GM19452 (cell line): ENCODE data around the gene SRP68.

Source experiments
- ATAC-seq: cut with Tn5 transposase; IDR thresholded peaks from one replicate; pipeline ENCODE4 v1.9.1; 2021; ENCODE audit not compliant: unreplicated experiment

SRP68 gene

GRCh38 chr17:76072148-76072858, at the start of gene SRP68:
Gene SRP68, minus strand, starts transcription at chr17:76072517. Its CDS starts 26 bp downstream, at chr17:76072491.
- ATAC-seq: peak; percentile 80

GRCh38 chr17:76121932-76122430, 49.7 kb upstream of the SRP68 start:
- no peak for ATAC-seq

- ATAC-seq: no peak
These were observed 48.3 kb upstream of the SRP68 start for GRCh38 chr17:76120658-76121008.

GRCh38 chr17:76119409-76120371, 47.4 kb upstream of the SRP68 start:
- no peak for ATAC-seq

- ATAC-seq: no peak
These were observed 42.9 kb upstream of the SRP68 start for GRCh38 chr17:76115138-76115754.

- ATAC-seq: no peak
These were observed 39.6 kb upstream of the SRP68 start for GRCh38 chr17:76111956-76112355.

- ATAC-seq: no peak
These were observed 35.2 kb upstream of the SRP68 start for GRCh38 chr17:76107509-76107908.

- ATAC-seq: no peak
These were observed 34.4 kb upstream of the SRP68 start for GRCh38 chr17:76106703-76107102.

- no peak for ATAC-seq
These were observed 32.5 kb upstream of the SRP68 start for GRCh38 chr17:76104896-76105231.

- ATAC-seq: no peak
These were observed 32.0 kb upstream of the SRP68 start for GRCh38 chr17:76104140-76104895.

- peak; percentile 80 for ATAC-seq
These were observed 31.2 kb upstream of the SRP68 start, which contains the start of gene EXOC7 for GRCh38 chr17:76103274-76104139. Gene EXOC7, minus strand, starts transcription at chr17:76103787. Its CDS starts 95 bp downstream, at chr17:76103692.

GRCh38 chr17:76102944-76103273, 30.6 kb upstream of the SRP68 start:
- ATAC-seq: no peak

- no peak for ATAC-seq
These were observed 25.5 kb upstream of the SRP68 start for GRCh38 chr17:76097716-76098295.

- ATAC-seq: no peak
These were observed 23.6 kb upstream of the SRP68 start for GRCh38 chr17:76095943-76096342.

GRCh38 chr17:76094046-76094445, 21.7 kb upstream of the SRP68 start:
- no peak for ATAC-seq

GRCh38 chr17:76092526-76093413, 20.5 kb upstream of the SRP68 start:
- ATAC-seq: no peak

- no peak for ATAC-seq
These were observed 19.4 kb upstream of the SRP68 start for GRCh38 chr17:76091526-76092286.
